Gastroesophageal sphincter (tissue), 4 donors: ENCODE measurements around the gene ARGLU1. TPM values are rescaled to one million over a fixed set of nuclear protein-coding genes. Genes with fewer than 3 reads are reported as not detected.

Experiments used
- ATAC-seq: fragments of 150-250 bp; one replicate; pipeline ENCODE4 v1.9.1; 2016; ENCODE audit warnings: mild to moderate bottlenecking, moderate library complexity
- H3K27ac ChIP-seq, 4 donors: fragments of 200-600 bp; sonication (generic) in 3 of 4; 1 replicate in 3 of 4; 2 replicates in 1 of 4; pipeline ENCODE4 v1.5.1; 2016 to 2019
- H3K27me3 ChIP-seq: fragments of 200-600 bp; sonication (generic); one replicate; pipeline ENCODE4 v1.5.1; 2019
- H3K36me3 ChIP-seq, 2 donors: fragments of 200-600 bp; sonication (generic); one replicate each; pipeline ENCODE4 v1.5.1; 2019; ENCODE audit warnings: control low read depth in 1 of 2
- H3K4me1 ChIP-seq, 3 donors: fragments of 200-600 bp; sonication (generic); 1 replicate in 2 of 3; 2 replicates in 1 of 3; pipeline ENCODE4 v1.5.1; 2016 to 2019; ENCODE audit warnings: control low read depth in 2 of 3
- H3K4me3 ChIP-seq, 2 donors: fragments of 200-600 bp; sonication (generic); one replicate each; pipeline ENCODE4 v1.5.1; 2019; ENCODE audit warnings: mild to moderate bottlenecking in 1 of 2, moderate library complexity in 1 of 2
- H3K9me3 ChIP-seq, 3 donors: fragments of 200-600 bp; sonication (generic); one replicate each; pipeline ENCODE4 v1.5.1; 2017 to 2019; ENCODE audit warnings: control low read depth in 2 of 3
- EP300 ChIP-seq: sonication (generic); formaldehyde crosslinking; IDR thresholded peaks from one replicate; pipeline ENCODE4 v1.6.1; 2017; ENCODE audit warnings: antibody characterized with exemption, mild to moderate bottlenecking
- POLR2A ChIP-seq, 2 donors: fragments of 450-650 bp; IDR thresholded peaks; one replicate each; pipeline ENCODE4 v1.6.1; 2017; ENCODE audit warnings: antibody characterized with exemption in 2 of 2, mild to moderate bottlenecking in 2 of 2, moderate library complexity in 1 of 2
- POLR2AphosphoS5 ChIP-seq: sonication (generic); formaldehyde crosslinking; IDR thresholded peaks from one replicate; pipeline ENCODE4 v1.6.1; 2017; ENCODE audit warnings: antibody characterized with exemption
- WGBS, 2 donors: methylation state at CpG; one replicate each; pipeline ENCODE4 v1.1.5; 2018; ENCODE audit warnings: low coverage in 1 of 2; 5-methylcytosine and 5-hydroxymethylcytosine counted together
- total RNA-seq, 4 donors: library from RNA; depleted of rRNA; stranded (reverse); fragments of >200 nt; gene quantifications; one replicate each; pipeline ENCODE4 v1.1.0, GENCODE V29; 2016
- TF ChIP-seq, protein P1 (sequence below), 4 experiments: fragments of 200-600 bp in 2 of 4; fragments of 450-650 bp in 2 of 4; sonication (generic) in 1 of 4; IDR thresholded peaks; one replicate each; pipeline ENCODE4 v1.5.1; 2017 to 2019; ENCODE audit warnings: antibody characterized with exemption in 4 of 4, mild to moderate bottlenecking in 2 of 4, moderate library complexity in 2 of 4

ARGLU1 gene
- total RNA-seq, 4 donors from 2014 or later = 25.5 to 140 (median 73.5) TPM

DNA sequence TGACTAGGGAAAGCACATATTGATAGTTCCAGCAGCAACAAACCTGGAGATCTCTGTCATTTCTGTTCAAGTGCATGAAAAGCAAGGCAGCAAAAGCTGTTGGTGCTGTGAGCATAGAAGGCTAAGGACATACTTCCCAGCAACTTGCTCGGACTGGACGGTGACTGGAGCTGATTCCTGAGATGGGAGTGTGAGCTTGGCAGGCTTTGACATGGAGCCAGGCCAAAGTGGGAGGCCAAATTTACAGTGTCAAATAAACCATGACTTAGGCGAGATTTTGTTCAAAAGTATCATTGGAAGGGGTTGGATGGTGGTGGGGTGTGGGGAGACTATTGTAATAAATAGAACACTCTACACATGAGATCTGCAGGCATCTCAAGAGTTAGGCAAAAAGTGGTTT lies 5.9 kb upstream of the ARGLU1 start:
- TF ChIP-seq, protein P1, sequence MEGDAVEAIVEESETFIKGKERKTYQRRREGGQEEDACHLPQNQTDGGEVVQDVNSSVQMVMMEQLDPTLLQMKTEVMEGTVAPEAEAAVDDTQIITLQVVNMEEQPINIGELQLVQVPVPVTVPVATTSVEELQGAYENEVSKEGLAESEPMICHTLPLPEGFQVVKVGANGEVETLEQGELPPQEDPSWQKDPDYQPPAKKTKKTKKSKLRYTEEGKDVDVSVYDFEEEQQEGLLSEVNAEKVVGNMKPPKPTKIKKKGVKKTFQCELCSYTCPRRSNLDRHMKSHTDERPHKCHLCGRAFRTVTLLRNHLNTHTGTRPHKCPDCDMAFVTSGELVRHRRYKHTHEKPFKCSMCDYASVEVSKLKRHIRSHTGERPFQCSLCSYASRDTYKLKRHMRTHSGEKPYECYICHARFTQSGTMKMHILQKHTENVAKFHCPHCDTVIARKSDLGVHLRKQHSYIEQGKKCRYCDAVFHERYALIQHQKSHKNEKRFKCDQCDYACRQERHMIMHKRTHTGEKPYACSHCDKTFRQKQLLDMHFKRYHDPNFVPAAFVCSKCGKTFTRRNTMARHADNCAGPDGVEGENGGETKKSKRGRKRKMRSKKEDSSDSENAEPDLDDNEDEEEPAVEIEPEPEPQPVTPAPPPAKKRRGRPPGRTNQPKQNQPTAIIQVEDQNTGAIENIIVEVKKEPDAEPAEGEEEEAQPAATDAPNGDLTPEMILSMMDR (IDR thresholded peaks at IDR 0.05) = no peak
- TF ChIP-seq EP300 = no peak
- TF ChIP-seq POLR2AphosphoS5 = peak; percentile 49
- Histone ChIP-seq H3K4me1 (peaks cover 0 to 24% (median 7%) of the 10 kb centered on the region in 3 donors), H3K36me3 (no peaks in the 10 kb centered on the region), H3K9me3 (no peaks in the 10 kb centered on the region), H3K4me3 (no peak overlapping the region), H3K27me3 (no peaks in the 10 kb centered on the region), H3K27ac (peak overlapping the region in 3 of 4 donors; percentile 1 to 53 (median 53))
- ATAC-seq = peak; percentile 54
- 5 to 19% methylated on average over 3 of the region's 3 CpGs for WGBS, 2 donors

DNA sequence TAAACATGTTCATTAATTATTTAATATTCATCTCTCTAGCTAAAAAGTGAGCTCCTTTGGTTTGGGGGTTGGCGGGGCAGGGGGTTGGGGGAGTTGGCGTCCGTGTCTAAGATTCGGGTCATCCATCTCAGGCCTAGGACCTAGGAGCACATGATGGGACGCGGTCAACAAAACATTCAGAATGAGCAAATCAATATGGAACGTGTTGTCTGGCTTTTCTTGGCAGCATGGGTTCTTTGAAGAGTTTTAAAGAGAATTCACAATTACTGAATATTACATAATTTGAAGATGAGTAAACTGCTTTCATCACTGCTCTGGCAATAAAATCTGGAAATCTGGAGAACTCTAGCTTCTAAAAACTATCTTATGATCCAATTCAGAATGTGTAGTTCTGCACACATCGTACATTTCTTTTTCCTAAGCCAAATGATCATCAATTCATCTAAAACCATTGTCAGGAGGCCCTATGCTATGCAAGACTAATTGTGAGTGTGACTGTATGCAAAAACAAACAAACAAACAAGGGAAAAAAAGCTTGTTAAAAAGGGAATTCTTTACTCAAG lies 5.4 kb upstream of the ARGLU1 start:
- Histone ChIP-seq H3K27me3 (no peaks in the 10 kb centered on the region), H3K4me3 (no peak overlapping the region), H3K36me3 (no peaks in the 10 kb centered on the region), H3K4me1 (peaks cover 0 to 23% (median 7%) of the 10 kb centered on the region in 3 donors), H3K9me3 (no peaks in the 10 kb centered on the region), H3K27ac (peak overlapping the region in 3 of 4 donors; percentile 28 to 53 (median 53))
- ATAC-seq = peak; percentile 64
- TF ChIP-seq EP300 (no peak), POLR2A (IDR thresholded peaks at IDR 0.05) (no peak), POLR2AphosphoS5 (peak; percentile 23)
- 60 to 67% methylated on average over 5 to 8 of the region's 8 CpGs for WGBS, 2 donors

DNA sequence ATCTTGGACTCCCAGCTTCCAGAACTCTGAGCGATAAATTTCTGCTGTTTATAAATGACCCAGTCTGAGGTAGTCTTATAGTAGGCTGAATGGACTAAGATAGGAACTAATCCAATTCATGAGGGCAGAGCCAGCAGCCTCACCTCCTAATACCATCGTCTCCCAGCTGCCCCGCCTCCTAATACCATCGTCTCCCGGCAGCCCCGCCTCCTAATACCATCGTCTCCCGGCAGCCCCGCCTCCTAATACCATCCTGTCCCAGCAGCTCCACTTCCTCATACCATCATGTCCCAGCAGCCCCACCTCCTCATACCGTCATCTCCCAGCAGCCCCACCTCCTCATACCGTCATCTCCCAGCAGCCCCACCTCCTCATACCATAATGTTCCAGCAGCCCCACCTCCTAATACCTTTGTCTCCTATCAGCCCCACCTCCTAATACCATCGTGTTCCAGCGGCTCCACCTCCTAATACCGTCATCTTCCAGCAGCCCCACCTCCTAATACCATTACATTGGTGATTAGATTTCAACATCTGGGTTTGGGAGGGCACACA lies 2.4 kb upstream of the ARGLU1 start:
- Histone ChIP-seq H3K27ac (peak overlapping the region in 2 of 4 donors; percentile 5 to 44), H3K36me3 (no peaks in the 10 kb centered on the region), H3K4me1 (peaks cover 7 to 34% (median 7%) of the 10 kb centered on the region in 3 donors), H3K4me3 (peak overlapping the region in 1 of 2 donors; percentile 5), H3K27me3 (no peaks in the 10 kb centered on the region), H3K9me3 (no peaks in the 10 kb centered on the region)
- 30 to 43% methylated on average over 6 to 14 of the region's 14 CpGs for WGBS, 2 donors
- peak; percentile 32 for ATAC-seq
- TF ChIP-seq POLR2A (IDR thresholded peaks at IDR 0.05) = no peak
- TF ChIP-seq, protein P1 (IDR thresholded peaks at IDR 0.05) = no peak
- TF ChIP-seq EP300 = no peak
- TF ChIP-seq POLR2AphosphoS5 = no peak

DNA sequence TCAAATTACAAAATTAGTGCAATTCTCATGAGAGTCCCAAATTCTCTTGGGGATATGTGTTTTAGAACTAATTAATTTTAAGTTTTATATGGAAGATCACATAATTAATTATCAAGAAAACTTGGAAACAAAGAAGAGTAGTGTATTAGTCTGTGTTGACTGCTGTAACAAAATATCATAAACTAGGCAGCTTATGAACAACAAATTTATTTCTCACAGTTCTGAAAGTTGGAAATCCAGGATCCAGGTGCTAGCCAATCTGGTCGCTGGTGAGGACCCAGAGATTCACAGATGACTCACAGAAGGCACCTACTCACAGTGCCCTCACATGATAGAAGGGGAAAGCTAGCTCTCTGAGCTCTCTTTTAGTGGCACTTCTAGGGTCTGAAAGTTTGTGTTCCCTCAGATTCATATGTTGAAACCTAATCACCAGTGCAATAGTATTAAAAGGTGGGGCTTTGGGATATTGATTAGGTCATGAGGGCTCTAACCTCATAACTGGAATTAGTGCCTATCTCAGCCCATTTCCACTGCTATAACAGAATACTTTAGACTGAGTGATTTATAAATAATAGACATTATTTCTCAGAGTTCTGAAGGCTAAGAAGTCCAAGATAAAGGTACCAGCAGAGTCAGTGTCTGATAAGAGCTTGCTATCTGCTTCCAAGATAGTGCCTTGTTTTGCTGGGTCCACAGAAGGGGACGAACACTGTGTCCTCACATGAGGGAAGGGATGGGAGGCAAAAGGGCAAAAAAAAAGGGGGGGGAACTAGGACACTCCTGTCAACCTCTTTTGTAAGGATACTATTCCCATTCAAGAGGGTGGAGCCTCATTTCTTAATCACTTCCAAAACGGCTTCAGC lies 1.5 kb upstream of the ARGLU1 start:
- no peaks in the 10 kb centered on the region for H3K9me3 ChIP-seq
- no peaks in the 10 kb centered on the region for H3K36me3 ChIP-seq
- WGBS, 2 donors = 75 to 87% methylated on average over 3 of the region's 3 CpGs
- TF ChIP-seq EP300 (no peak), POLR2AphosphoS5 (no peak), POLR2A (IDR thresholded peaks at IDR 0.05) (no peak)
- TF ChIP-seq, protein P1 (IDR thresholded peaks at IDR 0.05) = no peak
- H3K27me3 ChIP-seq = no peaks in the 10 kb centered on the region
- peaks cover 11 to 44% (median 14%) of the 10 kb centered on the region in 3 donors for H3K4me1 ChIP-seq
- no peak for ATAC-seq
- no peak overlapping the region for H3K4me3 ChIP-seq
- H3K27ac ChIP-seq = peak overlapping the region in 2 of 4 donors; percentile 5 to 44

DNA sequence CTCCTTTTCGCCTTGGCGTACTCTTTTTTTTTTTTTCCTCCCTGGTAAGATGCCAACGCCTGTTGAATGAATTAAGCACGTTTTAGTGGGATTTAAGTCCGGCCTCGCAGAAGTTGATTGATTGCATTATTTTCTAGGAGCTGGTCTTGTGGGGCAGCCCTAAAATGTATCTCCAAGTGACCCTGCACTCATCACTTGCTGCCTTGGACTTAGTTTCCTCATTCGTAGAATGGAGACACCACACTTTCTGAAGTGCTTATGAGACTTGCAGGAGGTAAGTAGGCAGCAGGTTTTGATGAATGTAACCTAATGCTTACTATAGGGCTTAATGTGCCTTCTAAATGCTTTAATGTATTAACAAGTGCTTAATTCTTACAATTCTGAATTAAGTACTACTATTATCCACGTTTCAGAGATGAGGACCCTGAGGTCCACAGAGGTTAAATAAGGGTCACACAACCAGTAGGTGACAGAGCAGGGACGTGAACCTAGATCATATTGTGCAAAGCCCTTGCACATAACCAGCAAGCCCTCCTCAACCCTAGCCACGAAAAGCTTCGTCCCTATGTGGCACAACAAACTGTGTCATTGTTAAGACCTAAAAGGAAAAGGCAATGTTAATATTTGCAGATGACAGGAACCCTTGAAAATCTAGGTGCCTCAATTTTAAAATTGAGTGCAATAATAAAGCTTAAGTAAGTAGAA lies 514 bp upstream of the ARGLU1 start:
- no peak for ATAC-seq
- no peaks in the 10 kb centered on the region for H3K27me3 ChIP-seq
- peak overlapping the region in 3 of 4 donors; percentile 89 to 98 (median 98) for H3K27ac ChIP-seq
- no peaks in the 10 kb centered on the region for H3K36me3 ChIP-seq
- H3K9me3 ChIP-seq = no peaks in the 10 kb centered on the region
- peaks cover 11 to 46% (median 14%) of the 10 kb centered on the region in 3 donors for H3K4me1 ChIP-seq
- peak overlapping the region; percentile 45 to 91 for H3K4me3 ChIP-seq
- TF ChIP-seq POLR2AphosphoS5 = no peak
- TF ChIP-seq EP300 = no peak
- TF ChIP-seq, protein P1 (IDR thresholded peaks at IDR 0.05) = no peak
- TF ChIP-seq POLR2A (IDR thresholded peaks at IDR 0.05) = no peak
- 4 to 28% methylated on average over 4 to 8 of the region's 11 CpGs for WGBS, 2 donors
